Tibial artery (tissue), 4 donors: ENCODE data around the gene DEDD2.

ENCODE experiments used
- DNase-seq, 2 donors: peaks; one replicate each; pipeline ENCODE4 v3.0.0-alpha.2; 2019
- H3K27ac ChIP-seq, 2 donors: fragments of 200-600 bp; sonication (generic) in 1 of 2; 1 replicate in 1 of 2; 2 replicates in 1 of 2; pipeline ENCODE4 v1.5.1; 2018 to 2019; ENCODE audit warnings: mild to moderate bottlenecking in 1 of 2
- H3K27me3 ChIP-seq, 2 donors: fragments of 200-600 bp; sonication (generic) in 1 of 2; one replicate each; pipeline versions ENCODE4 v1.5.1 to v1.6.0; 2016 to 2019
- H3K36me3 ChIP-seq, 3 donors: fragments of 200-600 bp; sonication (generic) in 2 of 3; one replicate each; pipeline ENCODE4 v1.5.1; 2016 to 2019; ENCODE audit warnings: mild to moderate bottlenecking in 2 of 3
- H3K4me1 ChIP-seq, 4 donors: fragments of 200-600 bp; sonication (generic) in 2 of 4; 1 replicate in 3 of 4; 2 replicates in 1 of 4; pipeline ENCODE4 v1.5.1; 2016 to 2019
- H3K4me3 ChIP-seq, 2 donors: fragments of 200-600 bp; sonication (generic) in 1 of 2; 1 replicate in 1 of 2; 2 replicates in 1 of 2; pipeline ENCODE4 v1.5.1; 2018 to 2019; ENCODE audit warnings: mild to moderate bottlenecking in 2 of 2
- H3K9me3 ChIP-seq, 3 donors: fragments of 200-600 bp; sonication (generic) in 1 of 3; one replicate each; pipeline ENCODE4 v1.5.1; 2016 to 2019
- intact Hi-C: fragments of 100-400 bp; cut with DNase I; formaldehyde crosslinking; loops from one replicate; pipeline ENCODE4 v1.15.0; 2023; ENCODE audit warnings: low total_unique reads
- TF ChIP-seq, protein P1 (sequence below), 2 experiments: fragments of 200-600 bp in 1 of 2; fragments of 450-650 bp in 1 of 2; IDR thresholded peaks; one replicate each; pipeline ENCODE4 v1.5.1; 2017 to 2019; ENCODE audit warnings: antibody characterized with exemption in 2 of 2, mild to moderate bottlenecking in 1 of 2, moderate library complexity in 1 of 2

The DEDD2 gene

GRCh38 chr19:42239544-42240220 lies 22.2 kb upstream of the DEDD2 start:
- Histone ChIP-seq H3K27me3 (no peaks in the 10 kb centered on the region), H3K27ac (no peak overlapping the region), H3K9me3 (no peaks in the 10 kb centered on the region), H3K4me1 (peaks cover 3 to 35% (median 25%) of the 10 kb centered on the region in 4 donors), H3K36me3 (peaks cover 14 to 45% (median 23%) of the 10 kb centered on the region in 3 donors), H3K4me3 (no peak overlapping the region)
- intact Hi-C loops: no loop called here
- TF ChIP-seq, protein P1, sequence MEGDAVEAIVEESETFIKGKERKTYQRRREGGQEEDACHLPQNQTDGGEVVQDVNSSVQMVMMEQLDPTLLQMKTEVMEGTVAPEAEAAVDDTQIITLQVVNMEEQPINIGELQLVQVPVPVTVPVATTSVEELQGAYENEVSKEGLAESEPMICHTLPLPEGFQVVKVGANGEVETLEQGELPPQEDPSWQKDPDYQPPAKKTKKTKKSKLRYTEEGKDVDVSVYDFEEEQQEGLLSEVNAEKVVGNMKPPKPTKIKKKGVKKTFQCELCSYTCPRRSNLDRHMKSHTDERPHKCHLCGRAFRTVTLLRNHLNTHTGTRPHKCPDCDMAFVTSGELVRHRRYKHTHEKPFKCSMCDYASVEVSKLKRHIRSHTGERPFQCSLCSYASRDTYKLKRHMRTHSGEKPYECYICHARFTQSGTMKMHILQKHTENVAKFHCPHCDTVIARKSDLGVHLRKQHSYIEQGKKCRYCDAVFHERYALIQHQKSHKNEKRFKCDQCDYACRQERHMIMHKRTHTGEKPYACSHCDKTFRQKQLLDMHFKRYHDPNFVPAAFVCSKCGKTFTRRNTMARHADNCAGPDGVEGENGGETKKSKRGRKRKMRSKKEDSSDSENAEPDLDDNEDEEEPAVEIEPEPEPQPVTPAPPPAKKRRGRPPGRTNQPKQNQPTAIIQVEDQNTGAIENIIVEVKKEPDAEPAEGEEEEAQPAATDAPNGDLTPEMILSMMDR (IDR thresholded peaks at IDR 0.05): no peak
- DNase-seq: no peak

- Histone ChIP-seq H3K27ac (no peak overlapping the region), H3K27me3 (no peaks in the 10 kb centered on the region), H3K4me1 (peaks cover 0 to 9% (median 3%) of the 10 kb centered on the region in 4 donors), H3K9me3 (no peaks in the 10 kb centered on the region), H3K36me3 (peaks cover 55 to 89% (median 67%) of the 10 kb centered on the region in 3 donors), H3K4me3 (no peak overlapping the region)
- intact Hi-C loops: no loop called here
- TF ChIP-seq, protein P1 (IDR thresholded peaks at IDR 0.05): no peak
- no peak for DNase-seq
Measured at GRCh38 chr19:42235181-42235580, 17.7 kb upstream of the DEDD2 start.

GRCh38 chr19:42234364-42234763 lies 16.9 kb upstream of the DEDD2 start:
- DNase-seq: no peak
- peaks cover 56 to 89% (median 75%) of the 10 kb centered on the region in 3 donors for H3K36me3 ChIP-seq
- H3K27ac ChIP-seq: no peak overlapping the region
- TF ChIP-seq, protein P1 (IDR thresholded peaks at IDR 0.05): no peak
- H3K27me3 ChIP-seq: no peaks in the 10 kb centered on the region
- intact Hi-C loops: no loop called here
- H3K4me1 ChIP-seq: peaks cover 0 to under 1% (median 0%) of the 10 kb centered on the region in 4 donors
- H3K4me3 ChIP-seq: no peak overlapping the region
- H3K9me3 ChIP-seq: no peaks in the 10 kb centered on the region

GRCh38 chr19:42233678-42234292 lies 16.3 kb upstream of the DEDD2 start:
- intact Hi-C loops: no loop called here
- Histone ChIP-seq H3K36me3 (peaks cover 56 to 89% (median 81%) of the 10 kb centered on the region in 3 donors), H3K27me3 (no peaks in the 10 kb centered on the region), H3K9me3 (no peaks in the 10 kb centered on the region), H3K27ac (no peak overlapping the region), H3K4me1 (no peaks in the 10 kb centered on the region), H3K4me3 (no peak overlapping the region)
- DNase-seq: no peak
- TF ChIP-seq, protein P1 (IDR thresholded peaks at IDR 0.05): no peak

DNA sequence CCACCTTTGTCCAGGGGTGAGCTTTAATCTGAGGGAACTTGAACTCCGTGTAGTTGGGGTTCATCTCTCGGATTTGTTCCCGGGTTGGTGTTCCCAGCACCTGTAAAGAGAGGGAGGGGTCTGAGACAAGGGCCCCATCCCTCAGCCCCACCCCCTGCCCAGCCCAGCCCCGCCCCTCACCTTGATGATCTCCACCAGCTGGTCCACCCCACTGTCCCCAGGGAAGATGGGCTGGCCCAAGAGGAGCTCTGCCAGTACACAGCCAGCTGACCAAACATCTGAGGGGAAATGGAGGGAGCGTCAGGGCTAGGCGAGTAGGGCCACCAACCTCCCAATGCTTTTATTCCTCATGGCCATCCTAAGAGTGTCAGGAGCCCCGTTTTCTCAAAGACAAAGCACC lies 15.6 kb upstream of the DEDD2 start:
- no peak for DNase-seq
- H3K4me1 ChIP-seq: no peaks in the 10 kb centered on the region
- no peak overlapping the region for H3K27ac ChIP-seq
- no peaks in the 10 kb centered on the region for H3K9me3 ChIP-seq
- H3K4me3 ChIP-seq: no peak overlapping the region
- peaks cover 56 to 91% (median 87%) of the 10 kb centered on the region in 3 donors for H3K36me3 ChIP-seq
- TF ChIP-seq, protein P1 (IDR thresholded peaks at IDR 0.05): no peak
- intact Hi-C loops: no loop called here
- H3K27me3 ChIP-seq: no peaks in the 10 kb centered on the region
